Suprapubic skin (tissue), 4 donors: ENCODE data around the gene DAP. TPM values are rescaled to one million over a fixed set of nuclear protein-coding genes. Genes with fewer than 3 reads are reported as not detected.

Experiments
- DNase-seq, 2 donors: peaks; one replicate each; pipeline ENCODE4 v3.0.0-alpha.2; 2019; ENCODE audit warnings: low spot score in 2 of 2
- H3K27ac ChIP-seq: fragments of 200-600 bp; sonication (generic); one replicate; pipeline ENCODE4 v1.5.1; 2019
- H3K27me3 ChIP-seq: fragments of 200-600 bp; sonication (generic); one replicate; pipeline ENCODE4 v1.5.1; 2019
- H3K36me3 ChIP-seq: fragments of 200-600 bp; sonication (generic); one replicate; pipeline ENCODE4 v1.5.1; 2019
- H3K4me1 ChIP-seq: fragments of 200-600 bp; sonication (generic); one replicate; pipeline ENCODE4 v1.5.1; 2019
- H3K4me3 ChIP-seq: fragments of 200-600 bp; sonication (generic); one replicate; pipeline ENCODE4 v1.5.1; 2019; ENCODE audit warnings: mild to moderate bottlenecking
- H3K9me3 ChIP-seq: fragments of 200-600 bp; sonication (generic); one replicate; pipeline ENCODE4 v1.5.1; 2019
- CTCF ChIP-seq, 2 donors: fragments of 200-600 bp in 1 of 2; fragments of 450-650 bp in 1 of 2; sonication (generic) in 1 of 2; IDR thresholded peaks; one replicate each; pipeline ENCODE4 v1.5.1; 2016 to 2019; ENCODE audit warnings: antibody characterized with exemption in 2 of 2, mild to moderate bottlenecking in 1 of 2, moderate library complexity in 1 of 2
- EP300 ChIP-seq: sonication (generic); formaldehyde crosslinking; IDR thresholded peaks from one replicate; pipeline ENCODE4 v1.6.1; 2017; ENCODE audit warnings: antibody characterized with exemption
- POLR2A ChIP-seq, 2 donors: fragments of 450-650 bp; IDR thresholded peaks; one replicate each; pipeline ENCODE4 v1.6.1; 2017; ENCODE audit warnings: antibody characterized with exemption in 2 of 2, mild to moderate bottlenecking in 2 of 2, moderate library complexity in 2 of 2
- POLR2AphosphoS5 ChIP-seq, 3 donors: sonication (generic); formaldehyde crosslinking; IDR thresholded peaks; one replicate each; pipeline ENCODE4 v1.6.1; 2017; ENCODE audit warnings: antibody characterized with exemption in 3 of 3
- WGBS: methylation state at CpG from one replicate; pipeline ENCODE4 v1.1.5; 2018; 5-methylcytosine and 5-hydroxymethylcytosine counted together
- total RNA-seq, 4 donors: library from RNA; depleted of rRNA; stranded (reverse); fragments of >200 nt; gene quantifications; one replicate each; pipeline ENCODE4 v1.1.0, GENCODE V29; 2016

The DAP gene
- total RNA-seq, 4 donors from 2014 or later = 37.8 to 71.7 (median 56.4) TPM

GRCh38 chr5:10678244-10678643 lies 82.8 kb downstream of the DAP start:
- Histone ChIP-seq H3K4me3 (no peak overlapping the region), H3K27ac (no peak overlapping the region), H3K27me3 (no peaks in the 10 kb centered on the region), H3K4me1 (no peaks in the 10 kb centered on the region), H3K36me3 (peaks cover 57% of the 10 kb centered on the region), H3K9me3 (no peaks in the 10 kb centered on the region)
- peak in 1 of 2 donors; percentile 72 for DNase-seq
- WGBS = 85% methylated on average over 2 of the region's 2 CpGs
- TF ChIP-seq EP300 = no peak
- TF ChIP-seq POLR2AphosphoS5 (IDR thresholded peaks at IDR 0.05) = no peak
- no peak for TF ChIP-seq CTCF (IDR thresholded peaks at IDR 0.05)
- TF ChIP-seq POLR2A (IDR thresholded peaks at IDR 0.05) = no peak

GRCh38 chr5:10677533-10677932 lies 83.5 kb downstream of the DAP start:
- H3K4me3 ChIP-seq = no peak overlapping the region
- no peaks in the 10 kb centered on the region for H3K4me1 ChIP-seq
- H3K27ac ChIP-seq = no peak overlapping the region
- H3K27me3 ChIP-seq = no peaks in the 10 kb centered on the region
- 92% methylated on average over 5 of the region's 7 CpGs for WGBS
- no peaks in the 10 kb centered on the region for H3K9me3 ChIP-seq
- peaks cover 50% of the 10 kb centered on the region for H3K36me3 ChIP-seq
- TF ChIP-seq POLR2AphosphoS5 (IDR thresholded peaks at IDR 0.05) = no peak
- TF ChIP-seq POLR2A (IDR thresholded peaks at IDR 0.05) = no peak
- TF ChIP-seq EP300 = no peak
- TF ChIP-seq CTCF (IDR thresholded peaks at IDR 0.05) = no peak
- DNase-seq = peak in 1 of 2 donors; percentile 66

- no peak overlapping the region for H3K27ac ChIP-seq
- WGBS = 100% methylated on average over 1 of the region's 1 CpG
- H3K36me3 ChIP-seq = peaks cover 44% of the 10 kb centered on the region
- no peak overlapping the region for H3K4me3 ChIP-seq
- no peaks in the 10 kb centered on the region for H3K4me1 ChIP-seq
- no peak for TF ChIP-seq EP300
- TF ChIP-seq POLR2AphosphoS5 (IDR thresholded peaks at IDR 0.05) = no peak
- TF ChIP-seq POLR2A (IDR thresholded peaks at IDR 0.05) = no peak
- TF ChIP-seq CTCF (IDR thresholded peaks at IDR 0.05) = no peak
- H3K9me3 ChIP-seq = no peaks in the 10 kb centered on the region
- DNase-seq = no peak
- H3K27me3 ChIP-seq = no peaks in the 10 kb centered on the region
Observed at GRCh38 chr5:10676946-10677345, 84.1 kb downstream of the DAP start.

- DNase-seq = peak; percentile 52 to 59
- TF ChIP-seq EP300 (no peak), POLR2A (IDR thresholded peaks at IDR 0.05) (no peak), CTCF (IDR thresholded peaks at IDR 0.05) (no peak), POLR2AphosphoS5 (IDR thresholded peaks at IDR 0.05) (no peak)
- Histone ChIP-seq H3K9me3 (no peaks in the 10 kb centered on the region), H3K4me1 (no peaks in the 10 kb centered on the region), H3K36me3 (peaks cover 37% of the 10 kb centered on the region), H3K4me3 (no peak overlapping the region), H3K27ac (no peak overlapping the region), H3K27me3 (no peaks in the 10 kb centered on the region)
- 76% methylated on average over 4 of the region's 4 CpGs for WGBS
Observed at GRCh38 chr5:10676224-10676623, 84.8 kb downstream of the DAP start.

GRCh38 chr5:10675177-10675700 lies 85.8 kb downstream of the DAP start:
- WGBS = 89% methylated on average over 14 of the region's 14 CpGs
- TF ChIP-seq EP300 (no peak), POLR2A (IDR thresholded peaks at IDR 0.05) (no peak), POLR2AphosphoS5 (IDR thresholded peaks at IDR 0.05) (no peak), CTCF (IDR thresholded peaks at IDR 0.05) (no peak)
- no peaks in the 10 kb centered on the region for H3K4me1 ChIP-seq
- peaks cover 27% of the 10 kb centered on the region for H3K36me3 ChIP-seq
- no peaks in the 10 kb centered on the region for H3K27me3 ChIP-seq
- H3K9me3 ChIP-seq = no peaks in the 10 kb centered on the region
- no peak overlapping the region for H3K4me3 ChIP-seq
- no peak for DNase-seq
- no peak overlapping the region for H3K27ac ChIP-seq
